GM13977 (cell line): ENCODE data around the gene RGS3.

ENCODE experiments used
- DNase-seq: peaks from one replicate; pipeline ENCODE4 v3.0.0; 2012; ENCODE audit warnings: low spot score
- CTCF ChIP-seq: IDR thresholded peaks from 2 replicates; pipeline ENCODE4 v1.5.1; 2012; ENCODE audit warnings: mild to moderate bottlenecking, control low read depth; ENCODE audit not compliant: insufficient read depth; ENCODE audit errors: extremely low read depth, missing control alignments
- in situ Hi-C: fragments of 300-500 bp; cut with MboI; formaldehyde crosslinking; loops from one replicate; pipeline ENCODE4 v1.12.0; 2022; ENCODE audit warnings: low sequenced_read_pairs, low pct_unique_long_range_greater_than_20kb, mixed read lengths, inconsistent platforms; ENCODE audit not compliant: unreplicated experiment

Gene RGS3

DNA sequence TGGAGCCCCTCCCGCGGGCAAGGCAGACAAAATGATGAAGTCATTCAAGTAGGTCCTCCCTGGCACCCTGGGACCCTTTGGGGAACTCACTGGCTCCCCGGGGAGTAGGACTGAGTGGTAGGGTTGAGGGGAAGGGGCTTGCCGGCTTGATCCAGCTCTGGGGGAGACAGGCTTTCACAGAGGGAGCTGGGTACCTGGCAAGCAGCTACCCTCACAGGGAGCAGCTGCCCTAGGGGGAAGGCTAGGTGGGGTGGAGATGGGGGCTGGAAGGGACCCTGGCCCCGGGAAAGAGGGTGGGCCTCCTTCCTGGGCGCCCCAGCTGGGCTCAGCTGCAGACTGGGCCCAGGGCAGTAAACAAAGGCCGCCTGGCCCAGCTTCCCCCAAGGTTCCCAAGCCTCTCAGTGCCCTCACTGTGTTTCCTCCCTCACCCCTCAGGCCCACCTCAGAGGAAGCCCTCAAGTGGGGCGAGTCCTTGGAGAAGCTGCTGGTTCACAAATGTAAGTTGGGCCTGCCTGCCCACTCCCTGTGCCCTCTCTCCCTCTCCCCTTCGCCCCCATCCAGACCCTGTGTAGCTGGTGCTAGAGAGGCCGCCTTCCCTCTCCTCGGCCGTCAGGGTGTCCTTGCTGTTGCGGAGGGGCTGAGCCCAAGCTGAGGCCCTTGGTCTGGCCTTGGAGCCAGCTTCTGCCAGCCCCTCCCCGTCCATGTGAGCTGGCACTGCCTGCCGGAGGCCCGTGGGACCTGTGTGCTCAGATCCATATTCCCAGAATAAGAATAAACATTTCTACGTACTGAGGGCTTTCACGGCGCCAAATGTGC is 131.2 kb downstream of the RGS3 start:
- in situ Hi-C loops, result loop anchor here (5.0 to 10.0 kb wide), 2 partner anchors 68 to 140 kb away; no protein-coding TSS in a partner anchor
- no peak for TF ChIP-seq CTCF
- no peak for DNase-seq

DNA sequence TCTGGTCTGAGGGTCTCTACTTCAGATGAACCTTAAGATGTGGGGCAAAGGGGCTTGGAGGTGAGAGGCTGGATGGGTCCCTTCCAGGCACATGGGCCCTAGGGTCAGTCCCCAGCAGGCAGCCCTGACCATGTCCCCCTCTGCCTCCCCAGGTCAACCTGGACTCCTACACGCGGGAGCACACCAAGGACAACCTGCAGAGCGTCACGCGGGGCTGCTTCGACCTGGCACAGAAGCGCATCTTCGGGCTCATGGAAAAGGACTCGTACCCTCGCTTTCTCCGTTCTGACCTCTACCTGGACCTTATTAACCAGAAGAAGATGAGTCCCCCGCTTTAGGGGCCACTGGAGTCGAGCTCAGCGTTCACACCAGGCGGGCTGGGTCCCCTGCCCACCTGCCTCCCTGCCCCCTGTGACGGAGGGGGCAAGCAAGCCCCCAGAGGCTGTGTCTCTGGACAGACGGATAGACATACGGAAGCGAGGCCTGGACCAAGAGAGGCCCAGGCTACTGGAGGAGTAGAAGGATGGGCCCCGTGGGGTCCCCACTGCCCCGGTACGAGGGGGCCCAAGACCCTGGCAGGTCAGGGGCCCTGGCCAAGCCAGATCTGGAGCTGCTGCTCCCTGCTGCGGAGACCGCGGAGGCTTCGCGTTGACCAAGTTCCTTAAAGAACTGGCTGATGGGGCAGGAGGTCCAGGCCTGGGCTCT is 133.2 kb downstream of the RGS3 start:
- no peak for DNase-seq
- in situ Hi-C loops, result loop anchor here (10.0 kb wide), 1 partner anchor 142 kb away; no protein-coding TSS in a partner anchor
- no peak for TF ChIP-seq CTCF

DNA sequence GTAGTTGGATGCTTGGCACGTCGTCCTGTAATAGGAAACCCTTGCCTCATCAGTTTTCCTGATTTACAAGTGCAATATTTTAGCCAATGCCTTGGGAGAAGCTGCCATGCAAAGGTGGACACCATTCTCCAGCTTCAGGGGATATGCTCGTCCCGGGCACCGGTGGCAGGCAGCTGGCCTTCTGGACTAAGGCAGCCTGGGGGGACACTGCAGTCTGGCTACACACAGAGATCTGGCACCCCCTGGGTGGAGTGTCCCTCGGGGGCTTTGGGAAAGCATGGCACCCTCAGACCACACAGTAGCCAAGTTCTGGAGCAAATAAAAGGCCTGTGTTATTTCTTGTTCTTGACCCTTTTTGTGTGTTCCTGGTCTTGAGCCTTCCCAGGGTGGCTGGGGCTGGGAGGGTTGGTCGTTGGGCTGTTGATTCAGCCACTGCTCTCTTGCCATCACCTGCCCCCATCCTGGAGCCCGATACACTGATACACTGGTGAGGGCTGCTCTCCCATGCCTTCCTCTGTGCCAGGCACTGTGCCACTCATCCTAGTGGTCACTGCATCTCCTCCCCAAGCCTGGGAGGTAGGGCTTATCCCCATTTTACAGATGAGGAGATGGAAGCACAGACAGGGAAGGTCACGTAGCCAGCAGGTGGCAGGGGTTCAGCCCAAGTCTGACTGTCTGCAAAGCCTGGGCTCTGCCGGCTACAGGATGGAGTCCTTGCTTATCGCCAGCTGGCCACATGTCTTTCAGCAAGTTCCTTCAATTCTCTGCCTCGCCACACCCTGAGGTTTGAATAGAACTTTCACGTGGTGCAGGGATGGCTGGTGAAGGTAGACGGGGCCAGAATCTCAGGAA is 134.1 kb downstream of the RGS3 start:
- DNase-seq, result no peak
- no peak for TF ChIP-seq CTCF
- in situ Hi-C loops, result loop anchor here (10.0 kb wide), 1 partner anchor 143 kb away; no protein-coding TSS in a partner anchor

DNA sequence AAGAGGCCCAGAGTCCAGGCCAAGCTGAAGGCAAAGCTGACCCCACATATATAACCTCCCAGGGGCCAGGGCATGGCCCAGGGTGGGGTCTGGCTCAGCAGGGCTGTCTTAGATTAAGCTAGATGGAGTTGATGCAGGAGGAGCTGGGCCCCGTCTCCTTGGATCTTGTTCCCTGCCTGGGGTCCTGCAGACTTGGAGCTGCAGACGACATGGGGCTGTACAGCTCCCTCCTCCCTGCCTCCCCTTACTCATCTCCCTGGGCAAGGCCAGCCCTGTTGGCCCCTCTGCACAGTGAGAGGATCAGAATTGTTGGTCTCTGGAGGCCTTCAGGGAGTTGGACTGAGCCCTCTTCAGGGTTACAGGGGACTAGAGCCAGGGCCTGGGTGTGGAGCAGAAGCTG is 134.9 kb downstream of the RGS3 start:
- TF ChIP-seq CTCF, result no peak
- DNase-seq, result no peak

GRCh38 chr9:113598883-113599282 is 135.4 kb downstream of the RGS3 start:
- no peak for DNase-seq
- TF ChIP-seq CTCF, result no peak
- in situ Hi-C loops, result loop anchor here (10.0 kb wide), 1 partner anchor 144 kb away; no protein-coding TSS in a partner anchor

More for the DNA sequence above, 134.9 kb downstream of the RGS3 start:
- in situ Hi-C loops, result loop anchor here (10.0 kb wide), 1 partner anchor 144 kb away; no protein-coding TSS in a partner anchor

DNA sequence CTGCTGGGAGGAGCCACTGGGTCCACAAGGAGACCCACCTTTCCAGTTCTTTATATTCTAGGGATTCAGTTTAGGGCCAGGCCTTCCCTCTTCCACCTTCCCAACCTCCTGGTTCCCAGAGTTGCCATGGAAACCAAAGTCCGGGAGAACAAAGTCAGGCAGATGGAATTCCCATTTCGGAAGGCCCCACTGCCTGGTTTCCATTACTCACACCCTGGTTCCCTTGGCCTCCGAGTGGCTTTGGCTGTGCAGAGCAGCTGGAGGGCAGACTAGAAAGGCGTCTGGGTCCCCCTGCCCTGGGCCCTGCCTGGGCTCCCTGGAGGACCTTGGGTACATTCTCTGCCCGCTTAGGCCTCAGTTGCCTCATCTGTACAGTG is 136.1 kb downstream of the RGS3 start:
- TF ChIP-seq CTCF, result no peak
- no peak for DNase-seq
- in situ Hi-C loops, result loop anchor here (10.0 kb wide), 1 partner anchor 145 kb away; no protein-coding TSS in a partner anchor
